ENCODE results near the gene TAAR1.
"Not testable (repeated sequence)": the region's sequence is repeated elsewhere in the genome, so short reads cannot be mapped to it uniquely, and the experiment has no call there.

The TAAR1 gene

DNA sequence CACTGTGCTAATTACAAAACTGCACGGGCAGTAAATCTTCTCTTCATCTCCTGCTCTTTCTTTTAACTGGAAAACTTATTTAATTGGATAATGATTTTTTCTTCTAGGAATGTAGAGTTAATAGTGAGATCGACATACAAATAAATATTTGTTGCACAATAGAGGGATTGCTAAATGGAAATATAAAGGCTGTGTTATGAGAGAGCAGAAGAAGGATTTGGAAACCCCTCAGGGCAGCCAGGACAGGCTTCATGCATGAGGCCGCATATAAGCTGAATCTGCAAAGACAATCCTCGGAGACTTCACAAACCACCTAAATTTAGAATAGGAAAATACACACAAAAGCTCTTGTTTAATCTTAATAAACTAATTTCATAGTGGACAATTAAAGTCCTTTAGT lies 2.9 kb upstream of the TAAR1 start:
- no peak for DNase-seq (ENCODE audit: low spot score)

DNA sequence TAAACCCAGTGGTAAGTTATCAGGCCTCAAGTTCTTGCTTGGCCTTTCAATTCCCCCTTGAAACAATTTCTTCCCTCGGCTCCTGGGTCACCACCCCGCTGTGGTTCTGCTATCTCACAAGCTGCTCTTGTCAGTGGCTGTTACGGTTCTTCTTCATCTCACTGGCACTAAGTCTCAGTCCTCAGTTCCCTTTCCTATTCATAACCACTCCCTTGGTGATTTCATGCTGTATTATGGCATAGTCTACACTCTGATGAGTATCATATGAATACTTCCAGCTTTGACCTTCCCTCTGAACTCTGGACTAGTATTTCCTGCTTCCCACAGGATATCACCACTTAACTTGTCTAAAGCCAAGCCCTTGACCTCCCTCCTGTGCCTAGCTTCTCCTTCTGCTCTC lies 7.9 kb downstream of the TAAR1 start:
- DNase-seq (ENCODE audit: low spot score), result no peak

GRCh38 chr6:132650429-132650828 lies 8.6 kb downstream of the TAAR1 start:
- DNase-seq (ENCODE audit: low spot score), result no peak

DNA sequence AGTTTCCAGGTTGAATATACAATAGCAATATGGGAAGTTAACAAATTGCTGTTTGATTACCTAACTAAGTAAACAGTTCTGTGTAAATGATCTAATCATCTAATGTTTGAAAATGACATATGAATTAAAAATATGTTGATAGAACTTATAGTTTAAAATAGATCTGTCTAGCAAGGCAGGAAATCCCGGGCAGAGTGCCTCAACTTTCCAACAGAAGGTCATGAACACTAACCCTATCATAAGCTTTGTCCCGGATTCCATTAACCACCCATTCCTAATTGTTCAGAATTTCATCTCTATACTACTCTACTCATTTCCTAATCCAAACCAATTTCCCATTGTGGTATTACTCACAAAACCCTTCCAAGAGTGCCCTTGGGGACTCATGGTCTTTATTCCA lies 10.2 kb downstream of the TAAR1 start:
- DNase-seq (ENCODE audit: low spot score), result no peak

DNA sequence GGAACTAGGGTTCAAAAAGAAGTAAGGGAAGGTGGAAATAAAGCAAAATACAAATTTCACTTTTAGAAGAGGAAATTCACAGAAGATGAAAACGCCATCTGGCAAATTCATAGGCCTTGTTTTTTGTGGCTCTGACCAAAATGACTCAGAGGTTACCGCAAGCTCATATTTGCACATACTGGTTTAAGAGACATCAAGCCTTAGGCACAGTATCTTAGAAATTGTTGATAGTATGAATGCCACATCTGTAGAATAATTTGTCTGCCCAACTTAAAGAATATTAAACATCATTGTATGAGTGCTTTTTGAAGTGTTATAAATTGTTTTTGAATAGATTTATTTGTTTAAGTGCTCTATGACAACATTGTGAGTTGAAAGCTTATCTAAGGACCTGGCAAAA lies 10.6 kb downstream of the TAAR1 start:
- no peak for DNase-seq (ENCODE audit: low spot score)

GRCh38 chr6:132643547-132643946 lies 15.4 kb downstream of the TAAR1 start:
- no peak for DNase-seq (ENCODE audit: low spot score)

- DNase-seq (ENCODE audit: low spot score), result not testable (repeated sequence)
Measured at GRCh38 chr6:132637135-132637534, 21.8 kb downstream of the TAAR1 start.

DNA sequence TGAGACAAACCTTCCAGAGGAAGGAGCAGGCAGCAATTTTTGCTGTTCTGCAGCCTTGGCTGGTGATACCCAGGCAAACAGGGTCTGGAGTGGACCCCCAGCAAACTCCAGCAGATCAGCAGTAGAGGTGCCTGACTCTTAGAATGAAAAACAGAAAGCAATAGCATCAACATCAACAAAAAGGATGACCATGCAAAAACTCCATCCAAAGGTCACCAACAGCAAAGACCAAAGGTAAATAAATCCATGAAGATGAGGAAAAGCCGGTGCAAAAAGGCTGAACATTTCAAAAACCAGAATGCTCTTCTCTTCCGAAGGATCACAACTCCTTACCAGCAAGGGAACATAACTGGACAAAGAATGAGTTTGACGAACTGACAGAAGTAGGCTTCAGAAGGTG lies 23.1 kb downstream of the TAAR1 start:
- DNase-seq (ENCODE audit: low spot score), result not testable (repeated sequence)

DNA sequence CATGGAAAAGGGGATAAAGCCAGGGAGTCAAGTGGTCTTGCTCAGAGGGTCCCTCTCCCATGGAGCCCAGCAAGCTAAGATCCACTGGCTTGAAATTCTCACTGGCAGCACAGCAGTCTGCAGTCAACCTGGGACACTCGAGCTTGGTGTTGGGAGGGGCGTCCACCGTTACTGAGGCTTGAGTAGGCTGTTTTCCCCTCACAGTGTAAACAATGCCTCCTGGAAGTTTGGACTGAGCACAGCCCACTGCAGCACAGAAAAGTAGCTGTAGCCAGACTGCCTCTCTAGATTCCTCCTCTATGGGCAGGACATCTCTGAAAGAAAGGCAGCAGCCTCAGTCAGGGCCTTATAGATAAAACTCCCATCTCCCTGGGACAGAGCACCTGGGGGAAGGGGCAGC lies 23.7 kb downstream of the TAAR1 start:
- DNase-seq (ENCODE audit: low spot score), result not testable (repeated sequence)

DNA sequence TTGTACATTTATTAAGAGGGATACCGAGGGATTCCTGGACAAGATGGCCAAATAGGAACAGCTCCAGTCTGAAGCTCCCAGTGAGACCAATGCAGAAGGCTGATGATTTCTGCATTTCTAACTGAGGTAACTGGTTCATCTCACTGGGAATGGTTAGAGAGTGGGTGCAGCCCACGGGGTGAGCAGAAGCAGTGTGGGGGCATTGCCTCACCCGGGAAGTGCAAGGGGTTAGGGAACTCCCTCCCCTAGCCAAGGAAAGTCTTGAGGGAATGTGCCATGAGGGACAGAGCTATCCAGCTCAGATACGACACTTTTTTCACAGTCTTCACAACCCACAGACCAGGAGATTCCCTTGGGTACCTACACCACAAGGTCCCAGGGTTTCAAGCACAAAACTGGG lies 24.2 kb downstream of the TAAR1 start:
- DNase-seq (ENCODE audit: low spot score), result no peak

DNA sequence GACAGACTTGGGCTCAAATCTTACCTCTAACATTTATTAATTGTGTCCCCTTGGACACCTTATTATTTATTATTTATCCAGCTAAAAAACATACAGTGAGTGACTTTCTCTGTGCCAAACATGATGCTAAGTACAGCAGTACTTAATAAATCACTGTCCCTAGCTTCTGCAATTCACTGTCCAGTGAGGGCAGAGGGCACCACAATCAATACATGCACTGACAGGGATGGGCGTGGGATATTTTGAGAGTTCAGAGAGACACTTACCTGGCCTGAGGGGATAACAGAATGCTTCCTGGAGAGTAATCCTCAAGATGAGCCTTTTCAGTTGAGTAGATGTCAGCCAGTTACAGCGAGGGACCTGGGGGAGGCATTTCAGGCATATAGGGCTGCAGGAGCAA lies 25.6 kb downstream of the TAAR1 start:
- DNase-seq (ENCODE audit: low spot score), result no peak

DNA sequence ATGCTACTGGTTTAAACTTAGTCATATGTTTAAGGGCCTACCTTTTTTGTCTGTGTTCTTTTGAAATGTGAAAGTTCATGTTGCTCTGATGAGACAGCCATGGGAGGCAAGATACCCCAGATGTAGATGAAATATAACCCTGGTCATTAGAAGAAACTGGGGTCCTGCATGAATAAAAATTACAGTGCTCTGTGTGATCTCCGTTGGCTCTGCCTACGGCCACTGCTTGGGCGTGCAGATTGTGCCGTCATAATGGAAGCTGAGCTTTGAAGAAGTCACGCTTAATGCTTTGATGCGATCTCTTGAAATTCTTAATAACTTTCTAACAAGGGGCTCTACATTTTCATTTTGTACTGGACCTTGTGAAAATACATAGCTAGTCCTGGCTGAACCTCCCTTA lies 34.8 kb downstream of the TAAR1 start, which contains the start of gene TAAR2:
Gene TAAR2, minus strand, starts transcription at position 101 of the 400 bp plus-strand sequence. Its CDS starts 0 bp downstream, at position 101.
- DNase-seq (ENCODE audit: low spot score), result no peak

DNA sequence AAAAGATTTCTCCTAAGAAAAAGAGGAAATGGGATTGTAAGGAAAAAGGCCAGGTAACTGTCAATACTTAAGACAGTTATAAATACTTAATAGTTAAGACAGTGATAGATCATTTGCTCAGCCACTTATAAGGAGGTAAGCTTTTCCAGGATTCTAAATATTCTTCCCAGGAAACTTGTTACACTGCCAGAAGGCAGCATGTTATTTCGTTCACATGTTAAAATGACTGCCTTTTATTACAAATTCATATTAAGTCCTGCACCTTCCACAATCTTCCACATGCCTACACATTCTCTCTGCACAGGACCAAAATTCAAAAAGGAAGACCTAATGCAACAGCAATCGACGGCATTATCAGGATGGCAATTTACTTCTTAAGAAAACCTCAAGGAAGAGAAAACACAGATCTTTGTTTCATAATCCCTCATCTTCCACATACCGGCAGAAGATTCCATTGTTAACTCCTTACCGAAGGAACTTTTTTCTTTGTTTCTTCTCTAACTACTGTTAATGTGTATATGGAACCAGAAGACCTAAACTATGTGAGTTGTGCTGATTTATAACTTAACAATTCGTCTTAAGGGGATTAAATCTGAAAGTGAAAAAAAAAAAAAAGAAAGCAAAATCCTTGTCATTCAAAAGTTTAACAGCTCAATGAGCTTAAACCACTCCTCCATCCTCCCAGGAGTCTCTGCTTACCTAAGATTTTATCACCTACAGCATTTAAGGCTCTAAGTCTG lies 35.7 kb downstream of the TAAR1 start:
- no peak for DNase-seq (ENCODE audit: low spot score)

GRCh38 chr6:132616677-132617076 lies 42.3 kb downstream of the TAAR1 start:
- DNase-seq (ENCODE audit: low spot score), result no peak

GRCh38 chr6:132614554-132614953 lies 44.4 kb downstream of the TAAR1 start:
- DNase-seq (ENCODE audit: low spot score), result no peak

GRCh38 chr6:132612449-132613108 lies 46.4 kb downstream of the TAAR1 start:
- no peak for DNase-seq (ENCODE audit: low spot score)

DNA sequence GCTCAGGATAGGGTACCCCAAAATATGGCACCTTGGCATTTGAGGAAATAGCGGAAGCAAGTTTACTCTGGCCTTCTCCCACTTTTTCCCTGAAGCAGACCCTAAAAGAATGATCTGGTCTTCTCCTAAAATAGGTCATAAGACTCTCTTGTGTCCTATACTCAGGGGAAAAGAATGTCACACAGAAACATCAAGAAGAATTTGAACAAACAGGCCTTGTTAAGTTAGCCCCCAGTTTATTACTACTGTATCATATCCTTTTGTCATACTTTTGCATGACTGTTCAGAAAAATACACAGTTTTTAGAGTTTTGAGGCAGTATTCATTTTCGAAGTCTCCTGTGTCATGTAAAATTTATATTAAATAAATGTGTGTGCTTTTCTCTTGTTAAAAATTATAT lies 47.4 kb downstream of the TAAR1 start:
- no peak for DNase-seq (ENCODE audit: low spot score)

GRCh38 chr6:132607544-132608233 lies 51.3 kb downstream of the TAAR1 start:
- DNase-seq (ENCODE audit: low spot score), result no peak

GRCh38 chr6:132604635-132605152 lies 54.3 kb downstream of the TAAR1 start:
- no peak for DNase-seq (ENCODE audit: low spot score)

GRCh38 chr6:132600900-132601299 lies 58.1 kb downstream of the TAAR1 start:
- not testable (repeated sequence) for DNase-seq (ENCODE audit: low spot score)

DNA sequence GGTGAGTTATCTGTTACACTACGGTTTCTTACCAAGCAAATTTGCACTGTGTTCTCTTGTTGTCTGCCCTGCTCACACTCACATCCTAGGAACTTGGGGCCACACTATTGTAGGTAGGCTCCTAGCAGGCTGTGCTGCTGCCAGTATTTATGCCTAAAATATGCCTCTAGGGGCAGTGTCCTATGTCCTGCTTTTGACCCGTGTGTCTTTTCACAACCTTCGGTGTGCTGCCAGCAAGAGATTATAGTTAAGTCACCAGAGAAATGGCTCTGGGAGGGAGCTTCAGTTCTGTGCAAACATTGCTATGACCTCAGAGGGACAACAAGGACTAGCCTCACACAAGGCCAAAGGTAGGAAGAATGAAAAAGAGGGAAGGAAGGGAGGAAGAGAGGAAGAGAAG lies 60.5 kb downstream of the TAAR1 start:
- peak; percentile 10 for DNase-seq (ENCODE audit: low spot score)

- no peak for DNase-seq (ENCODE audit: low spot score)
Measured at GRCh38 chr6:132596201-132596600, 62.8 kb downstream of the TAAR1 start.

Data from SK-N-DZ (cell line).